Epithelial cell of proximal tubule (primary cell): Measurements from ENCODE around the gene IL10RB. TPM values are rescaled to one million over a fixed set of nuclear protein-coding genes. Genes with fewer than 3 reads are reported as not detected.
"Not testable (repeated sequence)": the region's sequence is repeated elsewhere in the genome, so short reads cannot be mapped to it uniquely, and the experiment has no call there.

Experiments used
- DNase-seq: peaks from one replicate; pipeline ENCODE4 v3.0.0-alpha.2; 2011; ENCODE audit warnings: low read depth
- H3K4me3 ChIP-seq: 2 replicates; pipeline ENCODE4 v1.5.1; 2011; ENCODE audit warnings: low read depth, mild to moderate bottlenecking, low read length
- CTCF ChIP-seq: conservative IDR thresholded peaks from 2 replicates; pipeline ENCODE4 v1.5.1; 2012; ENCODE audit warnings: low read depth, mild to moderate bottlenecking, low read length
- total RNA-seq: library from RNA; depleted of rRNA; stranded (reverse); fragments of >200 nt; gene quantifications from 2 replicates; pipeline ENCODE4 v1.2.3, GENCODE V29; 2015

The IL10RB gene
- total RNA-seq, 1 donor from 2014 or later: 11.0 TPM

DNA sequence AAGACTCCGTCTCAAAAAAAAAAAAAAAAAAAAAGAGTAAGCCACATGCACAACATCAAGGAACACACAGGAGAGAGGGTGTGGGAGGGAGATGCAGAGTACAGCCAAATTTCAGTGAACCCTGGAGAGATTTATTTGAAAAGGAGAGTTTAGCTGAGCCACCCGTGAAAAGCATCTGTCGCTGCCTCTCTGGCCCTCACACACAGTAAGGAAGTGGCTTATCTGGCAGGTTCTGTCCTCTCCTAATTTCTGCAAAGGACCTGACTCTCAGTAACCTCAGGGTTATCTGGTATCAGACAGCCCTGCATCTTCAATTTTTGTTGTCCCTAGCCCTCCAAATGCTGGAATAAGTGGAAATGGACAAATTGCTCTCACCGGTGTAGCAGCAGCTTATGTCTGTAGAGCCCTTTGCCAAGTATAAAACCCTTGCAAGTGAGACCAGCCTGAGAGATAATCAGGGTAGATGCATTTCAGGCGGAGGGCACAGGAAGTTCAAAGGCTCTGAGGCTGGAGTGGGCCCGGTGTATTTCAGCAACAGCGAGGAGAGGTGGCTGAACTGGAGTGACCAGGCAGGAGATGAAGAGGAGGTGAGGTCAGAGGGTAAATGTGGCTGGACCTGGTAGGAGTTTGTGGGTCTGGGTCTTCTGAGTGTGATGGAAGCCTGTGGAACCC, 16.7 kb upstream of the IL10RB start:
- H3K4me3 ChIP-seq: no peak overlapping the region
- no peak for TF ChIP-seq CTCF
- no peak for DNase-seq

DNA sequence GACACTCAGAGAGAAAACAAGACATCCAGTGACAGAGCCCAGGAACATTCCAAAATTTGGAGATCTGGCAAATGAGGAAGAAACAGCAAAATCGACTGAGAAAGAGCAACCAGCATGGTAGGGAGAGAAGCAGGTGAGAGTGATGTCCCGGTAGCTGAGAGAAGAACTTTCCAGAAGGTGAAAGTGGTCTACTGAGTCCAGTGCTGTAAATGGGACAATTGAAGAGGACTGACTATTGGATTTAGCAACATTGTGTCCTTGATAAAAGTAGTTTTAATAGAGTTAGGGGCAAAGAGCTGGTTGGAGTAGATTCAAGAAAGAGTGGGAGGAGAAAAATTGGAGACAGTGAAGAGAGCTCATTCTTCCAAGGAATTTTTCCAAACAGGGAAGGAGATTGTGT, 15.0 kb upstream of the IL10RB start:
- no peak for TF ChIP-seq CTCF
- no peak for DNase-seq
- no peak overlapping the region for H3K4me3 ChIP-seq

GRCh38 chr21:33253382-33253781, 12.8 kb upstream of the IL10RB start:
- not testable (repeated sequence) for H3K4me3 ChIP-seq, DNase-seq

DNA sequence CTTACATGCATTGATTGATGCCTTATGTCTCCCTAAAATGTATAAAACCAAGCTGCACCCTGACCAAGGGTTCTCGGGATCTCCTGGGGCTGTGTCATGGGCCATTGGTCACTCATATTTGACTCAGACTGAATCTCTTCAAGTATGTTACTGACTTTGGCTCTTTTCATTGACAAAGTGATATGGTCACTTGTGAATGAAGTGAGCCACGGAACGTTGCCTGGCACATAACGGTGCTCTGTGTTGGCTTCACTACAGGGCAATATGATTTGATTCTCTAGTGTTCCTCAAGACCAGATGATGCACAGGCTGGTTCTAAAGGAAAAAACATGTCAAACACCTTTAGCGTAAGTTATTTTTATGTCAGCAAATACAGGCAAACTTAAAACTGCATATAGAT, 11.4 kb upstream of the IL10RB start:
- no peak for DNase-seq
- TF ChIP-seq CTCF: no peak
- no peak overlapping the region for H3K4me3 ChIP-seq

DNA sequence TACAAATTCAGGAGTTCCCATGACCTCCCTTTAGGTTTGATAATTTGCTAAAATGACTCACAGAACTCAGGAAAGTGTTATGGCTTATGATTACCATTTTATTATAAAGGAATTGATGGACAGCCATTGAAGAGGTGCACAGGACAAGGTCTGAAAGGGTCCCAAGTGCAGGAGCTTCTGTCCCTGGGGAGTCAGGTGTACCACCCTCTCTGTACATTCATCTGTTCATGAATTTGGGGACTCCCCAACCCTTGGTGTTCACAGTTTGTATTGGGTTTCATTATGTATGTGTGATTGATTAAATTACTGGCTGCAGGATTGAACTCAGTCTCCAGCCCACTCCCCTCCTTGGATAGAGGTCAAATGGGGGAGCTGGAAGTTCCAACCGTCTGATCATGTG, 10.8 kb upstream of the IL10RB start:
- no peak for DNase-seq
- no peak for TF ChIP-seq CTCF
- H3K4me3 ChIP-seq: no peak overlapping the region

DNA sequence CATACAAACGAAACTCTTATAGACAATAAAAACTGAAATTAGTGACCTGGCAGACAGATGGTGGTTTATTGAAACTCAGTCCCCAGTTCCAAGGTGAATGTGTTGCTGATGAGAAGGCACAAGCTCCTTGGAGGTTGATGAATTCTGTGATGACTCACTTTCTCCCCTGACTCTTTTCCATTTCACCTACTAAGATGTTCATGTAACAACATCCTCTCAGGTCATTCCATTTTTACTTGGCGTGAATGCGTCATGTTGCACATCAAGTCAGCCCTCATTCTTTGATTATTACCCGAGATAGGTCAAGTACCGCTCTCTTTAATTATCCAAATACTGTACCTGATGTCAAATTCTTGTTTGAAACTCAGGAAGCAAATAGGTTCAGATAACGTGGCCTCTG, 10.1 kb upstream of the IL10RB start:
- DNase-seq: no peak
- H3K4me3 ChIP-seq: no peak overlapping the region
- TF ChIP-seq CTCF: no peak

GRCh38 chr21:33257094-33257803, 8.9 kb upstream of the IL10RB start:
- TF ChIP-seq CTCF: no peak
- DNase-seq: no peak
- no peak overlapping the region for H3K4me3 ChIP-seq
